Daoy (cell line): ENCODE results near the gene CDKN2B-AS1. TPM values are rescaled to one million over a fixed set of nuclear protein-coding genes. Genes with fewer than 3 reads are reported as not detected.

ENCODE experiments used
- DNase-seq: peaks from one replicate; pipeline ENCODE4 v3.0.0-alpha.2; 2015; ENCODE audit warnings: low read depth
- total RNA-seq: library from RNA; depleted of rRNA; stranded (reverse); fragments of >200 nt; shearing (Covaris generic); gene quantifications from 2 replicates; pipeline ENCODE4 v1.2.3, GENCODE V29; 2014

The CDKN2B-AS1 gene
- total RNA-seq, 1 experiment from 2014 or later: not detected

DNA sequence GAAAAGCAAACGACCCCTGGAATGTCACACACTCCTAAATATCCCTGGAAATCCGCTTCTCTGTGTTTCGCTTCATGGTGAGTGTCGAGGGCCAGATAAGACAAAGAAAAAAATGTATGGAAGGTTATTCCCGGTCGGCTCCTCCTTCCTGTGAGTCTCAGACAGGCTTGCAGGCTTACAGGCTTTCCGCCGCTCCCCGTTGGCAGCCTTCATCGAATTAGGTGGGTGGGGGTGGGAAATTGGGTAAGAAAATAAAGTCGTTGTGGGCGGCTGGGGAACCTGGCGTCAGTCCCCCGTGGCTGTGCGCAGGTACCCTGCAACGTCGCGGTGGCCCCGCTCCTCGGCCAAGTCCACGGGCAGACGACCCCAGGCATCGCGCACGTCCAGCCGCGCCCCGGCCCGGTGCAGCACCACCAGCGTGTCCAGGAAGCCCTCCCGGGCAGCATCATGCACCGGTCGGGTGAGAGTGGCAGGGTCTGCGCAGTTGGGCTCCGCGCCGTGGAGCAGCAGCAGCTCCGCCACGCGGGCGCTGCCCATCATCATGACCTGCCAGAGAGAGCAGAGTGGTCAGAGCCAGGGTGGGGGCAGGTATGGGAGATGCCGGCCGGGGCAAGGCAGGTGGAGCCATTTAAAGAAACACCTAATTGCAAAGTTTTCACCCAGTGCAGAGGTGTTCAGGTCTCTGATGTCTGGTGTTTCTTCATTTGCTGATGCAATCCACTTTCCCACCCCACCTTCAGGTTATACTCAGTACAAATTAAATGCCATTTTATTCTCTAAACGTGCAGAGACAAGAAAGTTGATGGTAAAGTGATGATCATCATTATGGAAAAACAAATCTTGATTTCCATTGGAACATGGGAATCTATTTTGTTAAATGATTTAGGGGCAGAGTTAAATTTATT is 11.4 kb downstream of the CDKN2B-AS1 start:
- no peak for DNase-seq

DNA sequence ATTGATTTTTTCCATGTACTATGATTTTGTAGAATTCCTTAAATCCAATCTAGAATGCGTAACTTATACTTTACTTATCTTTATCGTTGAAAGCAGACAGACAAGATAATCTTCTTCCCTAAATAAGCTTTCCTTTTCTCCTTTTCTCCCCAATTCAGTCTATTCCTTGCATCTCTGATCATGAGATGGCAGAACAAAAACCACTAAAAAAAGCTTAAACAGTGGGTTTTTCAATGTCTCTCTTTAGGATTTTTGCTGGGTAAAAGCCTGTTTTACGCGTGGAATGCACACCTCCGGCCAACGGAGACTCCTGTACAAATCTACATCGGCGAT is 13.8 kb downstream of the CDKN2B-AS1 start:
- DNase-seq: no peak

GRCh38 chr9:22008717-22009505 is 14.3 kb downstream of the CDKN2B-AS1 start, which contains the start of gene CDKN2B:
CDKN2B (minus strand) TSS chr9:22009305; CDS start chr9:22008953, 352 bp downstream.
- no peak for DNase-seq

DNA sequence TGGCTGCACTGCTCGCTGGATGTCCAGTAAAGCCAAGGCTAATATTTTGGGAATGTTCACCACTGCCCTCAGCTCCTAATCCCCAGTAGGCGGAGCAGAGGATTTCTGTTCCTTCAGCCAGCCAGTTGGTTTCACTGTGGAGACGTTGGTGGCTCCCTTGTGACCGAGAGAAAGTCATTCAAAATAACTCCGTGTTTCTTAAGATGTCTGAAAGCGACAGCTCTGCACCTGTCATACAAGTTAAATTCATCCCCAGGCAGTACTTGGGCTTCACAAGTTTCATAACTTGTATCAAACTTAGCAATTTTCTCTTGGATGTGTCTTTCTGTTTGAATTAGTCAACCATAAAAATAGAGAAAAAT is 14.9 kb downstream of the CDKN2B-AS1 start:
- DNase-seq: no peak

DNA sequence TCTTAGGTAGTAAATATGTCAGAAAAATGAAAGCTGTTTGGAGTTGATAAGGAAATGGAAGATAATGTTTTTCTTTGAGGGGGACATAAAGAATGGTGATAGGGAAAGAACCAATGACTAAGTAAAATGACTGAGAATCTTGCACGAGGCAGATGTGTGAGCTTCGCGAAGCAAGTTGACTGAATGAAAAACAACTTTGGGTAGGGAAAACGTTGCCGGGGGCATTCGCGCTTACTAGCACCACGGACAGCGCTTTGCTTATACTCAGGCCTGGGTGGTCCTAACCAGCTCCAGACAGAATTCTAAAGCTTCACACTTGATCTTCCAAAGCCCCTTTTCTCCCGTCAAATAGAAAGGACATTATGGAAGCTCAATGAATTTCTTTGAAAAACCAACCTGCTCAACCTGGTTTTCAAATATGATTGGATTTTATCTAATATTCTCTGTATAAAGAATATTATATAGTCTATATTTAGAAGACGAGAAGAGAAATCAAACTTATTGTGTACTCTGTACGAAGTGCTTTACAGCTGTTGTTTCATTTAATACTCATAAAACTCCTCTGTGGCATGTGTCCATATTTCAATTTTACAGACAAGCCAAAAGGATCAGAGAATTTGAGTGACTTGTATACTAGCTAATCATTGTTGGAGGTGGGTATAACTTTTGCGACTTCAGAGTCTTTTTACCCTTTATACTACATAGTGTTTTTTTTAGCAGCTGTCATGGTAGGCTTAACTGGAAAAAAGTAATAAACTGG is 16.5 kb downstream of the CDKN2B-AS1 start:
- no peak for DNase-seq

DNA sequence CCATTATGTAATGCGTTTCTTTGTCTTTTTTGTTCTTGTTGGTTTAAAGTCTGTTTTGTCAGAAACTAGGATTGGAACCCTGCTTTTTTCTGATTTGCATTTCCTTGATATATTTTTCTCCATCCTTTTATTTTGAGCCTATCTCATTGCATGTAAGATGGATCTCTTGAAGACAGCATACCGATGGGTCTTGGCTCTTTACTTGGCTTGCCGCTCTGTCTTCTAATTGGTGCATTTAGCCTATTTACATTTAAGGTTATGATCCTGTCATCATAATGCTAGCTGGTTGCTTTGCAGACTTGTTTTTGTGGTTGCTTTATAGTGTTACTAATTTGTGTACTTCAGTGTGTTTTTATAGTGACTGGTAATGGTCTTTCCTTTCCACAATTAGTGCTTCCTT is 27.8 kb downstream of the CDKN2B-AS1 start:
- DNase-seq: no peak

DNA sequence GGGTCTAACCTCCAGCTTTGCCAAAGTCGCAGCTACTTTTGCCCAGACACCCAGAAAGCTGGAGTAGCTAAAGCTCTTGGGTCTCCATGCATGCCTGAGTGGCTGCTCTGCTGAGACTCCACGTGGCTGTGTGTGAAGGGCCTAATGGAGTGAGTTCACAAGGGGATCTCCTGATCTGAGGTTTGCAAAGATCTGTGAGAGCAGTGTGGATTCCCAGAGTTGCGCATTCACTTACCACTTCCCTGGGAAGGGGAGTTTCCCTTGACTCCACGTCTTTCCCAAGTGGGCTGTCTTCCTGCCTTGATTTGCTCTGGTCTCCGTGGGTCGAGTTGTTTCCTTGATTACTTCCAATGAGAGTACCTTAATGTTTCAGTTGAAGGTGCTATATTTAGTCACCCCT is 32.1 kb downstream of the CDKN2B-AS1 start:
- no peak for DNase-seq

GRCh38 chr9:22028394-22028793 is 33.8 kb downstream of the CDKN2B-AS1 start:
- no peak for DNase-seq

DNA sequence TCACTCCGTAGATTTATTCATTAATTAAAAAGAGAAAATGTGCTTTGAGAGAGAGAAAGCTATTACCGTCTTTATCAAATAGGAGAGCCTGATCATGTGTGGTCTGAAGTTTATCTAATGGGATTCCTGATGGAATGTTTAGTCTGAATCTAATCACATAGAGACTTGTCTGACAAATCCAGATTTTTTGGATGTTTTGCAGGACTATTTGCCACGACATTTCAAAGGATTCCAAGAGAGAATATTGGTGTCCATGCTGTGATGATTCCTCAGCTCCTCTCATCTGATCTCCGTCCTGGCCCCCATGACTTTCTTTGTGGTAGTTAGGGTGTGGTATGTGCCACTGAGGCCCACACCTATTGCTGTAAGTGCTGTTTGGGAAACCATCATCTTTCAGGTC is 34.6 kb downstream of the CDKN2B-AS1 start:
- DNase-seq: no peak

DNA sequence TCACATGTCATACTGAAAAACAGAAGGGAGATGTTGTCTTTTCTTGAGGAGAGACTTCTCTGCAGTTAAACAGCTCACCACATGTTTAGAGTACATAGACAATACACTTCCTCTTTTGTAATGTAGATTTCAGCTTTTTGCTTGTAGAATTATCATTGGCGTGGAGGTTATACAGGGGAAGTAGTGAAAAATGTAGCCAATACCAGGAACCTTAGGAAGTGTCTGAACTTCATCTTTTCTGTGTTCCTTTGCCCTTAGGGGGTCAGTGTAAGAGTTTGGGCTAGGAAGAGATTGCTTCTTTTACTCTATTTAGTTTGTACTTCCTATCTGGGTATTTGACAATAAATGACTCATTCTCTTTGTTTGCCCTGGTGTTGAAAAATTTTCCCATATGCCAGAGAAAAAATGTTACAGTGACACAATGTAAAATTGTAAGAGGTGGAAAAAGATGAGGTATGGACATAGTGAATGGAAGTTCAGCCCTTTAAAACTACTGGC is 35.6 kb downstream of the CDKN2B-AS1 start:
- DNase-seq: no peak

GRCh38 chr9:22031655-22032411 is 37.2 kb downstream of the CDKN2B-AS1 start:
- DNase-seq: no peak

GRCh38 chr9:22033012-22033630 is 38.5 kb downstream of the CDKN2B-AS1 start:
- DNase-seq: no peak

DNA sequence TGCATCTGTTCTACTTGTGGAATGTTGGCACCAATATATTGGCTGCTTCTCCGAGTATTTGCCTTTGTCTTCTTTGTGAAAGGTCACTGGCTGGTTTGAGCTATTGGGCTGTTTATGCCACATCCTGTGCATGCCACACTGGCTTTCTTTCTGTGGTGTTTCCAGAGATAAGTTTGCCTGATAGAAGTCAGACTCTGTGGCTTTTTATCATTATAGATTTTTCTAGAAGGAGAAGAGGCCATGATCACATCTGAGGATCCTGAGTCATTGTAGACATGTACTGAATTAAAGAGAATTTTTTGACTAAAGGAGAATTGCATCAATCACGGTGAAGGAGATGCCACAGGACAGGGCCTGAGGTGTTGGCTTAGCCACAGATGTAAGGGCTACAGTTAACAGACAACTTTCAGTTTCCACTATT is 41.0 kb downstream of the CDKN2B-AS1 start:
- no peak for DNase-seq

DNA sequence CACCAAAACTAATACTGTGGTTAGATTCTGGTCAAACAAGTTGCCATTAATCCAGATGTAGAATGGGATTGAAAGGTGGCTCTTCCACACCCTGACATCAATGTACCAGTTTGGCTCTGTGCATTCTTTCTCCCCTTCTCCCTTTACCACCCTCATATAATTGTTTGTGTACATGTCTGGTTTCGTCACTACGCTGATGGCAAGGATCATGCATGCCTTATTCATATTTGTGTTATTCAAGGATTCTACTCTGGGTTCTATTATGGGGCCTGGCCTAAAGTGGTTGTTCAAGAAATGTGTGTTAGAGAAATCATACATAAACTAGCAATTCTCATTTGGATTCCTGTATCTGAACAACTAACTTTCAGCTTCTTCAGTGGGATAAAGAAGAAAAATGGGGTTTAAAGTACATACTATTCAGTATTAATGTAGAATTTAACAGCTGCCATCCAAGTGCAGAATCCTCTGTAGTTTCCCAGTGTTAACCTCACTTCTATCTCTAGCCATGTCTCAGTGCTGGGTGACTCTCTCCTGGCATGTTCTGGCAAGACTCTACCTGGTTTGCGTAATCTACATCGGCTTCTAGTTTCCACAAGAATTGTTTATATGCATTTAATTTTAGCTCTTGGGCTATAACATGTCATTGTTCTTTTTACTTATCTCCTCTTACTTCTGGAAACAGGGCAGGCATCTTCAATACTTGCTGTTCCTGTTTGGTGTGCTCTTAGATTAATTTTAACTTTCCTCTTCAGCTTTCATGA is 42.5 kb downstream of the CDKN2B-AS1 start:
- DNase-seq: no peak

DNA sequence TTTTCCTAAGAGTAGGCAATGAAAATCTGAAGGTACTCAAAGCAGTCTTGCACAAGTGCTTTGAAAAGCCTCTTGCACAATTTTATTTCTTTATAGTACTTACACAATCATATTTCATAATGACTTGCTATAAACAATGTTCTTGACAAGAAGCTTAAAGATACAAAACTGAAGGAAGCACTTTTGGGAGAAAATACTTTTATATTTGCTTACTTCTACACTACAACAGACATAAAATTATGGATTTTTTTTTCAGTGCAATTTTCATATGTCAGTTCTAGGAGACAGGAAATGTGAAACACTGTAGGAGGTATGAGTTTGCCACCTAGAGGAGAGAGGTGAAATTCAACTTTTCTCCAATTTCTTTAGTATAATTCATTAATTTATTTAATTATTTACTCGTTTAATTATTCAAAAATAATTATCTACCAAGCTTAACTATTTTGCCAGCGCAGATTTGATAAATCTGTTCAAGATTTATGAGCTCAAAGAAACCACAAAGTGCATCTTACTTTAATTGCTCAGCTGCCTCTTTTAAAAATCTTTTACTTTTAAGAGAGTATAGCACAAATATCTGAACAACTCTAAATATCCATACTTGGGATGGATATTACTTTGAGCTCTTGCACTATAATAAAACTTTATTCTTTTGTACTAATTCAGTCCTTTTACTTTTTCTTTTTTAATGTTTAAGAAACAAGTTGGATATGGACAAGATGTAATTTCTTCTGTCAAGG is 43.5 kb downstream of the CDKN2B-AS1 start:
- no peak for DNase-seq

DNA sequence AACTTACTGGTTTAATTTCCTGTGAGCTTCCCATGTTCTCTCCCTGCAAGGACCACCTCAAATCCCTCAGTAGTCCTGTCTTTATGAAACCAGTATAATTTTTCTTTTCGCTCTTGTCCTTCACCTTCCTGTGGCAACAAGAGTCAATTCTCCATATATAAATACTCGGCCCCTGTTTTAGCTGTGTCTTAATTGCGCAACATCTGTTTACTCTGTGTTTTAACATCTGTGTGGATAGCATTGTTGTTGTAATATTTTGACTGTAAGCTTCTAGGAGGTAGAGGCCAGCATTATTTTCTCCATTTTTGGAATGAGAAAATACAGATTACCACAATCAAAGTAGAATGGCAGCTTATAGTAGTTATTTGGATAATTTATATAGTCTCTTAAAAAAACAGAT is 44.7 kb downstream of the CDKN2B-AS1 start:
- no peak for DNase-seq

DNA sequence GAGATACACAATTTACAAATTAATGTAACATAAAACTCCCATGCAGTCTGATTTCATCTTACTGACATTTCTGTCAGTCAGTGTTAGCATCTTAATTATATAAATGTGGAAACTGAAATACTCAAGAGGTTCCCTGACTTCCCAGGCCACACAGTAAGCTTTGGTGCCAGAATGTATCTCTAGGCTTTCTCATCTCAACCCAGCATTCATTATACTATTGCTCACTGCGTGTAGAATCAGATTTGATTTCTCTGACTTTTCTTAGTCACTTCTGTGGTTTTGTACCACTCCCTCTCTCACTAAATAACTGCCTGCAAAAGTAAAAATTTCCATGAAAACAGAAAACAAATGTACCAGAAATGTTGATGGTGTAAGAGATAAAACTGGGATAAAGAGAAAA is 46.2 kb downstream of the CDKN2B-AS1 start:
- DNase-seq: no peak

- DNase-seq: no peak
Measured at GRCh38 chr9:22041344-22041743, 46.8 kb downstream of the CDKN2B-AS1 start.

- DNase-seq: no peak
Measured at GRCh38 chr9:22041775-22042174, 47.2 kb downstream of the CDKN2B-AS1 start.
